DOHH2 (cell line): ENCODE results near the gene TPCN2.

Experiments used
- CTCF ChIP-seq: fragments of 200-600 bp; sonication (generic); IDR thresholded peaks from one replicate; pipeline ENCODE4 v1.5.1; 2014; ENCODE audit warnings: antibody characterized with exemption, mild to moderate bottlenecking, low read depth, low read length; ENCODE audit not compliant: poor library complexity, severe bottlenecking
- EZH2phosphoT487 ChIP-seq: fragments of 200-600 bp; sonication (generic); IDR thresholded peaks from 2 replicates; pipeline ENCODE4 v1.6.1; 2017; ENCODE audit warnings: borderline replicate concordance, mild to moderate bottlenecking, antibody characterized with exemption, low read length, moderate library complexity, mixed read lengths

DNA sequence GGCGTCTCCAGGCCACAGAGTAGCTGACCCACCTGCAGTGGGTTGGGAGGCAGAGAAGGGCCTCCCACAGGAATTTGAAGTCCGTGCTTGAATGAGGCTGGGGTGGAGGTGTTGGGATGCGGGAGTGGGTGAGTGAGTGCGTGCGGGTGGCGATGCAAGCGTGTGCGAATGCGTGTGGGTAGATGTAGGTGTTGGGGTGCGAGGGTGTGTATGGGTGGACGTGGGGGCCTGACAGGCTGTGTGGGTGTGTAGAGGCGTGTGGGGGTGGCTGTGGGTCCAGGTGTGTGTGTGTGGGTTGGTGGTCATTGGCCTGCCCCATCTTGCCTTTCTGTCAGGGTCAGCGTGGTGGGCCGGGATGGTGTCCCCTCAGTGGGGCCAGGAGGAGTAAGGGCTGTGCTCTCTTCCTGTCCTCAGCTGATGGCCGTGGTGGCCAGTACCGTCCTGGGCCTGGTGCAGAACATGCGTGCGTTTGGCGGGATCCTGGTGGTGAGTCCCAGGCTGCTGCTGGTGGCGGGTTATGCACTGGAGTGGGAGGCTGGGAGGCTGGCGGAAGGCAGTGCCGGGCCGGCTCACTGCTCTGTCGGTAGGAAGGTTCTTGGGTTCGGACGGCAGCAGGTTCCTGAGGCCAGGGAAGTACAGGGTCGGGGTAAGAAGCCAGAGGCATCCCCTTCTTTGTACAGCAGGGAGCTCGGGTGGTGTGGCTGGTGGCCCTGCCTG, 35.0 kb downstream of the TPCN2 start:
- TF ChIP-seq CTCF (no peak), EZH2phosphoT487 (no peak)
